Fibroblast of mammary gland (primary cell): ENCODE measurements around the gene TRMT44.

Source experiments
- DNase-seq: peaks from one replicate; pipeline ENCODE4 v3.0.0-alpha.2; 2010; ENCODE audit warnings: low read depth
- H3K4me3 ChIP-seq: 2 replicates; pipeline ENCODE4 v1.5.1; 2011; ENCODE audit warnings: low read depth, mild to moderate bottlenecking, low read length, moderate library complexity; ENCODE audit not compliant: control insufficient read depth
- CTCF ChIP-seq: conservative IDR thresholded peaks from 2 replicates; pipeline ENCODE4 v1.5.1; 2011; ENCODE audit warnings: low read depth, low read length, inconsistent platforms; ENCODE audit not compliant: control insufficient read depth, insufficient read depth

Gene TRMT44

GRCh38 chr4:8507624-8508023 is 67.0 kb downstream of the TRMT44 start:
- TF ChIP-seq CTCF: no peak
- no peak overlapping the region for H3K4me3 ChIP-seq
- peak; percentile 15 for DNase-seq

- TF ChIP-seq CTCF: no peak
- no peak overlapping the region for H3K4me3 ChIP-seq
- no peak for DNase-seq
Observed at GRCh38 chr4:8508266-8508665, 67.7 kb downstream of the TRMT44 start.

GRCh38 chr4:8508740-8509139 is 68.2 kb downstream of the TRMT44 start:
- DNase-seq: no peak
- no peak overlapping the region for H3K4me3 ChIP-seq
- no peak for TF ChIP-seq CTCF

- no peak for TF ChIP-seq CTCF
- no peak overlapping the region for H3K4me3 ChIP-seq
- DNase-seq: no peak
Observed at GRCh38 chr4:8509311-8509950, 68.9 kb downstream of the TRMT44 start.

GRCh38 chr4:8510191-8510590 is 69.6 kb downstream of the TRMT44 start:
- no peak for DNase-seq
- H3K4me3 ChIP-seq: no peak overlapping the region
- no peak for TF ChIP-seq CTCF

GRCh38 chr4:8510611-8511285 is 70.2 kb downstream of the TRMT44 start:
- no peak for TF ChIP-seq CTCF
- H3K4me3 ChIP-seq: no peak overlapping the region

More at GRCh38 chr4:8510611-8511285, 70.2 kb downstream of the TRMT44 start:
- no peak for DNase-seq
